AG09309 (cell line): ENCODE measurements around the gene PRND.

ENCODE experiments used
- DNase-seq: peaks from one replicate; pipeline ENCODE4 v3.0.0-alpha.2; 2010; ENCODE audit warnings: low read depth
- H3K4me3 ChIP-seq: 2 replicates; pipeline ENCODE4 v1.5.1; 2011; ENCODE audit warnings: mild to moderate bottlenecking, low read depth, low read length, moderate library complexity; ENCODE audit not compliant: control insufficient read depth
- TF ChIP-seq, protein P1 (sequence below): IDR thresholded peaks from 2 replicates; pipeline ENCODE4 v1.5.1; 2011; ENCODE audit warnings: mild to moderate bottlenecking, low read depth, low read length, inconsistent platforms; ENCODE audit not compliant: insufficient read depth, control insufficient read depth; ENCODE audit errors: missing control alignments

Gene PRND

GRCh38 chr20:4713401-4713800, 8.3 kb upstream of the PRND start:
- TF ChIP-seq, protein P1, sequence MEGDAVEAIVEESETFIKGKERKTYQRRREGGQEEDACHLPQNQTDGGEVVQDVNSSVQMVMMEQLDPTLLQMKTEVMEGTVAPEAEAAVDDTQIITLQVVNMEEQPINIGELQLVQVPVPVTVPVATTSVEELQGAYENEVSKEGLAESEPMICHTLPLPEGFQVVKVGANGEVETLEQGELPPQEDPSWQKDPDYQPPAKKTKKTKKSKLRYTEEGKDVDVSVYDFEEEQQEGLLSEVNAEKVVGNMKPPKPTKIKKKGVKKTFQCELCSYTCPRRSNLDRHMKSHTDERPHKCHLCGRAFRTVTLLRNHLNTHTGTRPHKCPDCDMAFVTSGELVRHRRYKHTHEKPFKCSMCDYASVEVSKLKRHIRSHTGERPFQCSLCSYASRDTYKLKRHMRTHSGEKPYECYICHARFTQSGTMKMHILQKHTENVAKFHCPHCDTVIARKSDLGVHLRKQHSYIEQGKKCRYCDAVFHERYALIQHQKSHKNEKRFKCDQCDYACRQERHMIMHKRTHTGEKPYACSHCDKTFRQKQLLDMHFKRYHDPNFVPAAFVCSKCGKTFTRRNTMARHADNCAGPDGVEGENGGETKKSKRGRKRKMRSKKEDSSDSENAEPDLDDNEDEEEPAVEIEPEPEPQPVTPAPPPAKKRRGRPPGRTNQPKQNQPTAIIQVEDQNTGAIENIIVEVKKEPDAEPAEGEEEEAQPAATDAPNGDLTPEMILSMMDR, result no peak
- no peak for DNase-seq
- no peak overlapping the region for H3K4me3 ChIP-seq

GRCh38 chr20:4714818-4715217, 6.9 kb upstream of the PRND start:
- TF ChIP-seq, protein P1, result no peak
- no peak overlapping the region for H3K4me3 ChIP-seq
- DNase-seq, result no peak

DNA sequence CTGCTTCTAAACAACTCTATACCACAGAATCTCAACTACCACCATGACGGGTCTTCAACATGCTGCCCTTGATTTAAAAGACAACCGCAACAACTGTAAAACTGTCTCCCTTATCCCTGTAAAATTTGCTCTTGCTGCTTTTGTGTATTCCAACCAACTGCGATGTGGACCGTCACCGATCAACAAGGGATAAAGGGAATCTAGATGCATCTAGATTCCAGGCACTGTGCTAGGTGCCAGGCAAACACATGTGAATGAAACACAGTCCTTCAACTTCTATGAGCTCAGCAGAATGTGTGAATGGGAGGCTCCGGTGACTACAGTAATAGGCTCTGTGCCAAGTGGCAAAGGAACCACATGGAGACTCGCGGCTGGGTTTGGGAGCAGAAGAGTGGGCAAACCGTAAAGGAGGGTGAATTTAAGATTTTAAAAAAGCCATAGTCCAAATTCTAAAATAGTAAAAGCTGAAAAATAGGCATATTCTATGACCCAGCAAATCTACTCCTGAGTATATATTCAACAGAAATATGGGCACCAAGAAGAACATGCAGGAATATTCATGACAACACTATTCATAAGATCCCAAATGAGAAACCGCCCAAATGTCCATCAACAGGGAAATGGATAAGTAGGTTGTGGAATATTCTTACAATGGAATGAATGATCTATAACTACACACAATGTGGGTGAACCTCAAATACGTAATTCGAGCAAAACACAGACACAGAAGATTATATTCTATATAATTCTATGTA, 3.7 kb upstream of the PRND start:
- H3K4me3 ChIP-seq, result no peak overlapping the region
- no peak for DNase-seq
- TF ChIP-seq, protein P1, result no peak

- TF ChIP-seq, protein P1, result no peak
- H3K4me3 ChIP-seq, result no peak overlapping the region
- DNase-seq, result no peak
Measured at GRCh38 chr20:4719190-4719589, 2.5 kb upstream of the PRND start.

GRCh38 chr20:4720041-4720976, 1.4 kb upstream of the PRND start:
- TF ChIP-seq, protein P1, result peak; percentile 78
- peak; percentile 58 for DNase-seq
- no peak overlapping the region for H3K4me3 ChIP-seq

DNA sequence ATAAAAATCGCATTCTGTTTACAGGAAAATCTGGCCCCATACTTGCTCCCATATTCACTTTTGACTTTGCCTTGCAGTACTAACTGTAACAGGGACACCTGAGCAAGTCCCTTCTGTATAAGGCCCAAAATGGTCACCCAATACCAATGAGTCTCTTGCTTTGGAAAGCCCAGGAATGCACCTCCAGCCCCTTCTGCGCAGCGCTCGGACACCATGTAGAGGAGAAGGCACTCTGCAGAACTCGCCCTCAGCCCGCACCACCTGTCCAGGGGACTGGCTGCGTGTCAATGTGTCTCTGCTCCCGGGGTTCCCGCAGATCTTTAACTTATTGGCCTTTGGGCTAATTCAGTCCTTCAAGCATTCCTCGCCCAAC, 746 bp upstream of the PRND start:
- DNase-seq, result no peak
- no peak overlapping the region for H3K4me3 ChIP-seq
- TF ChIP-seq, protein P1, result no peak
